Fibroblast of lung (primary cell): ENCODE data around the gene CCR7.

Source experiments
- CTCF ChIP-seq, 2 donors: IDR thresholded peaks in 1 of 2; conservative IDR thresholded peaks in 1 of 2; 1 replicate in 1 of 2; 2 replicates in 1 of 2; pipeline ENCODE4 v1.5.1; 2011 to 2012; ENCODE audit warnings: low read length in 2 of 2, control low read depth in 1 of 2, inconsistent platforms in 1 of 2, low read depth in 1 of 2, mild to moderate bottlenecking in 1 of 2
- EZH2 ChIP-seq: IDR thresholded peaks from 2 replicates; pipeline ENCODE4 v1.5.1; 2012; ENCODE audit warnings: low read length, control low read depth, mild to moderate bottlenecking; ENCODE audit errors: missing control alignments

- TF ChIP-seq CTCF (conservative IDR thresholded peaks at IDR 0.05 in 1 of 2, IDR thresholded peaks at IDR 0.05 in 1 of 2; ENCODE audit: low read depth in 1 of 2, low read length in 2 of 2) (no peak), EZH2 (no peak)
These were observed 6.2 kb downstream of the CCR7 start for GRCh38 chr17:40558890-40559563.
